ENCODE results near the gene KCNQ1.

The KCNQ1 gene

GRCh38 chr11:2766166-2766565 lies 321.4 kb downstream of the KCNQ1 start:
- no peak for DNase-seq (ENCODE audit: low read depth)

DNA sequence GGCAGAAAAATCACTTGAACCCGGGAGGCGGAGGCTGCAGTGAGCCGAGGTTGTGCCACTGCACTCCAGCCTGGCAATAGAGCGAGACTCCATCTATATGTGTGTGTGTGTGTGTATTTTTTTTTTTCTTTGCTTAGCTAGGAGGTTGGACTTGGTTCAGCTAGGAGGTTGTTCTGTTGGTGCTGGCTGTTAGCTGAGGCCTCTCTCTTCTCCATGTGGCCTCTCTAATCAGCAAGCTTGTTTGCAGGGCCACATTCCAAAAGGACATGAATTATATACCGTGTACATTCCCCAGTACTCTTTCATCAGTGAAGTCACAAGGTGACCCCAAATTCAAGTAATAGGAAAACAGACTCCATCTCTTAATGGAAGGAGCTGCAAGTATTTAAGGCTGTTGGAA lies 322.3 kb downstream of the KCNQ1 start:
- no peak for DNase-seq (ENCODE audit: low read depth)

DNA sequence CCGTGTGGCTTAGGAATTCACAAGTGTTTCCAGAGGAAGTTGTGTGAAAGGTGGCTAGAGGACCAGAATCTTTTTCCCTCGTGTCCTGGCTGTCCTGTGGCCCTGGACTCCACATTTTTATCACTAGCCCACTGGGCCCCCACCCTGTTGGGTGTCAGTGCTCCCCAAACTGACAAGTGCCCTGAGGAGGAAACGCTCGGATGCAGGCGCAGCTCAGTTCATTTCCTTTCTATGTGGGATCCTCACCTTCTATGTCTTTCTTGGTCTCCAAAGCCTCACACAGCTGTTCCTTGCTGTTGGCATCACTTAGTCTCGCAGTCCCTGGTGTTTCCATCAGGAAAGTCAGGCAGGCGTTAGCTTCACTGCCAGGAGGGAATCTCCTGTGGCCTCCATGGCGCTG lies 323.0 kb downstream of the KCNQ1 start:
- DNase-seq (ENCODE audit: low read depth), result no peak

GRCh38 chr11:2768471-2769408 lies 323.9 kb downstream of the KCNQ1 start:
- DNase-seq (ENCODE audit: low read depth), result peak; percentile 64

DNA sequence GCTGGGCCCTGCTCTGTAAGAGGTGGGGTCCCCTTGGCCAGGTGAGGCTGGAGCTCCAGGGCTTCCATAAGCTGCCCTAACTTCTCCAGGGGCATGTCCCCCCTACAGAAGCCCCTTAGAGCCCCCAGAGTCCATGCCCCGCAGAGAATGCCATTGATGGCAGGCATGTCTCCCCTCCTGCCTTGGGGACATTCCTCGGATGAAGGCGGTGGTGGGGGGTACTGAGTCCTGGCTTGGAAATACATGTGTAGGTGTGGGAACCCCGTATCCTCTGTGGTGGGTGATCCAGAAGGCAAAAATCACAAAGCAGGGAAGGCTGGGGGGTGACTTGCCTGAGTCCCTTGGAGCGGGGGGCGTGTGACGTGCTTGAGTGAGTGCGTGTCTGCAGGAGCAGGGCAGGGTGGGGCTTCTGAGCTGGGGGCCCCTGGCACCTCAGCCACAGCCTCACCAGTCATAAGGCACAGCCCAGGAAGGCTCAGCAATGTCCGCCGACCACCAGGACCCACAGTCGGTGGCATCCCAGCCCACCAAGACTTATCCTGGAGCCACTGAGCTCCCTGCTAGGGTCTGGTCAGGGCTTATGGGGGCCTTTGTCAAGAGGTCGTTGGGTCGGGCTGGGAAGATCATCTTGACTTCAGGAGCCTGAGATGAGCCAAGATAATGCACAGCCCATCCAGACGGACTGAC lies 324.7 kb downstream of the KCNQ1 start:
- no peak for DNase-seq (ENCODE audit: low read depth)

GRCh38 chr11:2770096-2770751 lies 325.4 kb downstream of the KCNQ1 start:
- no peak for DNase-seq (ENCODE audit: low read depth)

DNA sequence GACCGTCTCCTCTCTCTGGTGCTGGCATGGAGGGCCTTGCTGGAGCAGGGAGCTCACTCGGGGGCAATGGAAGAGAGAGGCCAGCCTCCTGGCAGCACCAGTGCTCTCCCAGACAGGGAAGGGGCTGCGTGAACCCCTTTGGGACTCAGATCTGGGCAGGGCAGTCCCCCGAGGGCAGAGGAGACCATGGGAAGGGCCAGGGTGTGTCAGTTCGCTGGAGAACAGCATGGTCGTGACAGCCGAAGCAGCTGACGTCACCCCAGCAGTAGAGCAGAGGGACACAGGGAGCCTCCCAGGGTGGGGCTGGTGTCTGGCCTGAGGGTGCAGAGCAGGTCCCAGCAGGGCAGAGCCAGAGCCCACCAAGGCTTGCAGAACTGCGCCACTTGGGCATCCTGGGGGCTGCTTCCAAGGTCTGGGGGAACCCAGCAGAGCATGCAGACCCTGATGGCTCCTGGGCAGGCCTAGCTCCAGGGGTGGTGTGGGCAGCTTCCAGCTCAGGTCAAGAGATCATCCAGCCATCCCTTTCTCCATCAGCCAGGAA lies 326.0 kb downstream of the KCNQ1 start:
- DNase-seq (ENCODE audit: low read depth), result no peak

GRCh38 chr11:2771758-2772466 lies 327.1 kb downstream of the KCNQ1 start:
- DNase-seq (ENCODE audit: low read depth), result no peak

GRCh38 chr11:2772544-2773031 lies 327.8 kb downstream of the KCNQ1 start:
- DNase-seq (ENCODE audit: low read depth), result peak; percentile 69

DNA sequence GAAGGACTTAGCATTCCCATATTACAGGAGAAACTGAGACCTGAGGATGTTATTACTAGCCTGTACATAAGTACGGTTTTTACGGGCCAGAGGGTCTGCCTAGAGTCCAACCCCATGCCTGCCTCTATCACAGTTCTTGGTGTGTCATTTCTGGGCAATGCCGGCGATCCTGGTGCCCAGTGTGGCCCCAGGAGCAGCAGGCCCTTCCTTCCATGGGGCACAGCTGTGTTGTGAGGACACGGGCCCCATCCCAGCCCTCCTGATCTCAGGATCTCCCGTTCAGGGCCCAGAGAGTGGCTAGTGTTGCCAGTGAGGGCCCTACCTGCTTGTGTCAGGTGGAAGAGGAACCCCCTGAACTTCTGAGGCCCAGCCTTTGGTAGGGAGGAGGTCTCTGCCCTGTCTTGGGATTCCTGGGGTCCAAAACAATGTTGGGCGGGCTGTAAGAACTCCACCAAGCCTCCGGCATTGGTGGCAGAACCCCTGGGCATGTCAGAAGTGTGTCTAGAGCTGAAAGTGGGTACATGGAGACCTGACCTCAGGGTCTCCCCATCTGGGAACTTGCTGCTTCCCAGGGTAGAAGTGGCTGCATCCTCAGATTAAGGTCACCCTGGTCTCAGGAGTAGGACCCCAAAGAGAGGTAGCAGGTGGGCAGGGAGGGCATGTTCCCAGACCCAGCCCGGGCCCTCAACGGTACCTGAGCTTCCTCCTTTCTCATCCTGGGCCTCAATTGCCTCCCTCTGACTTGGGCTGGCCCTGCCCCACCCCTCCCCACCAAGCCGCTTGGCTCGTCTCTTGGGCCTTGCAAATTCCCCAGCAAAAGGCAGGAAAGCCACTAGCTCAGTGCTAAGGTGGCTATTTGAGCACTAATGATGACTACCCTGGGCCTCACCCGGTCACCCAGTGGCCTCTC lies 329.6 kb downstream of the KCNQ1 start:
- DNase-seq (ENCODE audit: low read depth), result no peak

GRCh38 chr11:2775083-2775625 lies 330.3 kb downstream of the KCNQ1 start:
- no peak for DNase-seq (ENCODE audit: low read depth)

DNA sequence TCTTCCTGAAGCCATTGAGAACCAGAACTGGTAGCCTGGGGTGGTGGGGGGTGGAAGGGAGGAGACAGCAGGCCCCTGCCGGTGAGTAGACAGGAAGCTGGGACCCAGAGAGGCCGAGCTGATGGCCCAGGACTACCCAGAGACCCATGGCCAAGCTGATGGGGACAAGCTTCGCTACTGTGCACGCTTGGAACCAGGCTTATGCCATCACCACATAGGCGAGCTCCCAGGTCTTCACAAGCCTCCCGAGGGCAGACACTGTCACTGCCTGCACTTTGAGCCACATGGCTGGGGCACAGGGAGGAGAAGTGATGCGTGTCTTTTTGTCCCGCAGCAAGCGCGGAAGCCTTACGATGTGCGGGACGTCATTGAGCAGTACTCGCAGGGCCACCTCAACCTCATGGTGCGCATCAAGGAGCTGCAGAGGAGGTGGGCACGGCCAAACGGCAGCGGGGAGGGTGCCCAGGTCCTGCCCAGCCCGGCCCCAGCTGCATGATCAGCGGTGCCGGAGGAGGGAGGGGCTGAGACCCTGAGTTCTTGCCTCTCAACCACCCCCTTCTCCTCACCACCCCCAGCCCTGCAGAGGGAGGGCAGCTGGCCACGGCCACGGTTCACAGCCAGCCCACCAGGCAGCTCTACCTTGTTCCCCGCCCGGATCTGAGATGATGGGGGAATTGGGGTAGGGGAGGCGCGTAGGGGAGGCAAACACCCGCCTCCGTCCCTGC lies 331.0 kb downstream of the KCNQ1 start:
- no peak for DNase-seq (ENCODE audit: low read depth)

DNA sequence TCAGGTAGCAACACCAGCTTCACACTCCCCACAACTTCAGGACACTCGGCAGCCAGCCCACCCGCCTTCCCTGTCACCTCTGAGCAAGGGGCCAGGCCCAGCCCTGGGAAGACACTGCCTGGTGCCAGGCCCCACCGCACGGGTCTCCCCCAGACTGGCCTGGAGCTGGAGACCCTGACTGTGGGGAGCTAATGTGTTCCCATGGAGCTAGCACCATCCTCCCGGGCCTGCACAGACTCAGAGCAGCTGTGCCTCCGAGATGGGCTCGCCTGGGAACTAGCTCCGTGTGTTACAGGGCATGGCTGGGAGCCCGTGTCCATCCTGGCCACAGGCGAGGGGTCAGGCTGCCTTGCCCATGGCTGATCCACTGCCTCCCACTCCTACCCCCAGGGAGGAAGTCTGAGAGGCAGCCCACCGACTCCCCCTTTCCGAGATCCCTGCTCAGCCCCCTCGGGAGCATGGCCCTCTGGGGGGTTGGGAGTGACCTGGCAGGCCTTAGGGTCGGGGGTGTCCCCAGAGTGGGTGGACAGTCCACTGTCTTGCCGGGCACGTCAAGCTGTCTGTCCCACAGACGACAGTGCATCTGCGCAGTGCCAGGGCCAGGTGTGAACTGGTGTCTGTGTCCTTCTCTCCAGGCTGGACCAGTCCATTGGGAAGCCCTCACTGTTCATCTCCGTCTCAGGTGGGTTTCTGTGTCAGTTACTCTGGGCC lies 331.7 kb downstream of the KCNQ1 start:
- no peak for DNase-seq (ENCODE audit: low read depth)

DNA sequence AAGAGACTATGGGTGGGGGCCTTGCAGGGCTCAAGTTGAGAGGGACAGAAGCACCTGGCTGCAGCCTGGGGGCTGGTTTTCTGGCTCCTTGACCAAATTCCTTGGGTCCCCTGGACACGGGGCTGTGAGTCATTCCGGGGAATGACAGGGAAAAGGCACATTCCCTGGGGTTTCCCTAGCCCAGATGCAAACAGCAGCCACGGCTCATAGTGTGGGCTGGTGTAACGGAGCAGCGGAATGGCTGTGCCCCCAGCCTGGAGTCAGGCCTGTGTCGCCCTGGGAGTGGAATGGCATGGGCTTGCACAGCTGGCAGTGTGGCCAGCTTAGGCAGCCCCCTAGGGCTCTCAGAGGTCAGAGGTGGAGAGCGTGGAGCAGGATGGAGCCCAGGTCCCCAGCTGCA lies 332.6 kb downstream of the KCNQ1 start:
- DNase-seq (ENCODE audit: low read depth), result no peak

GRCh38 chr11:2777871-2778629 lies 333.2 kb downstream of the KCNQ1 start:
- no peak for DNase-seq (ENCODE audit: low read depth)

DNA sequence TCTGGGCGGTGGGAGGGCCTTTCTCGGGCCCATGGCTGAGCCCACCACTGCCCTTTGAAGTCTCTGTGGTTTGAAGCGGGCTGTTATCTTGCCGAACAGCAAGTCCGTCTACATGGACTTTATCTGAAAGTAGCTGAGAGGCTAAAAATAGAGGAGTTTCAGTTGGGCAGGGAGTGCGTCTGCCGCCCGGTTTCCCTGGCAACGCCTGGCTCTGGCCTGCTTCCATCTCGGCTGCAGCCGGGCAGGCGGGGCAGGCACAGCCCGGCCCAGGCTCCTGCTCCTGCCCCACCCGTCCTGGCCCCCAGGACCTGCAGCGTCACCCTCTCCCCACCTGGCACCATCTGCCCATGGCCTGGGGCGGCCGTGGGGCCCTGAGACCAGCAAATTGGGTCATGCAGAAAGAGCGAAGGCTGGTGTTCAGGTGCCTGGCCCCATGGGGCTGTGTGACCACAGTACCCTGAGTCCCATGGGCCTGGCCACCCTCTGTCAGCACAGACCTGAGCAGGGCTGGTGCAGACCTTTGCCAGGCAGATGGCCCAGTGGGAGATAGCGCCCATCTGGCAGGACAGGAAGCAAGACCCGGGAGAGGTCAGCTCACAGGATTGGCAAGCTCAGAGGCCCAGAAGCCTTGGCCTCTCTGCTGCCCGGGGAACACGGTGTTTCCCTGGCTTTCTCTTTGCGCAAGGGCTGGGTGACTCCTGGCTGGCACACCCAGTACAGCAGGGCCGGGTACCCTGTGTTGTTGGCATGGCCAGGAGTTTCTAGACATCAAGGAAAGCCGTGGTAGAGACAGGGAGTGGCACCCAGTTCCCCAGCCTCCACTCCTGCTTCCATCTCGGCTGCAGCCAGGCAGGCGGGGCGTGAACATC lies 334.1 kb downstream of the KCNQ1 start:
- DNase-seq (ENCODE audit: low read depth), result peak; percentile 89

DNA sequence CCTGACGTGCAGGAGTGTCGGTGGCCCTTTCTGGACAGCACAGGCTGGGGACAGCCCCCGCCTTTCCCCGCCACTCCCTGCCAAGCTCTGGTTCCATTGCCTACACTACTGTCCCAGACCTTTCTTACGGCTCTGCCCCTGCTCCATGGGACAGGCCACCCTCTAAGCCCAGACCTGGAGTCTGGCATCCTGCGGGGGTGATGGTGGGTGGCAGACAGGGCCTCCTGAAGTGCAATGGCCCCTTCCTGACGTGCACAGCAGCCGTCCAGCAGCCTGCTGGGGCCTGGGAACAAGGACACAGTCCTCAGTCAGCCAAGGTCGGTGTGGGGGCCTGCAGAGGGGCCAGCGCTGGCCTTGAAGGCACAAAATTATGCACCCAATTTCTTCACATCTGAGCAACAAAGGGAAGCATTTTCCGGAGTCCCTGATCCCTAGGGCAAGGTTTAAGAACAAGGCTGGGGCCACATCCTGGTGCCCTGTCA lies 334.7 kb downstream of the KCNQ1 start:
- DNase-seq (ENCODE audit: low read depth), result no peak
